ENCODE results near the gene TNFRSF19. TPM values are rescaled to one million over a fixed set of nuclear protein-coding genes. Genes with fewer than 3 reads are reported as not detected.

Gene TNFRSF19
- total and polyA plus RNA-seq, 2 of the 13 experiments (the other 11 are each of a cell fraction or from before 2014, with no cell fraction given) = 75.3 to 77.7 TPM

DNA sequence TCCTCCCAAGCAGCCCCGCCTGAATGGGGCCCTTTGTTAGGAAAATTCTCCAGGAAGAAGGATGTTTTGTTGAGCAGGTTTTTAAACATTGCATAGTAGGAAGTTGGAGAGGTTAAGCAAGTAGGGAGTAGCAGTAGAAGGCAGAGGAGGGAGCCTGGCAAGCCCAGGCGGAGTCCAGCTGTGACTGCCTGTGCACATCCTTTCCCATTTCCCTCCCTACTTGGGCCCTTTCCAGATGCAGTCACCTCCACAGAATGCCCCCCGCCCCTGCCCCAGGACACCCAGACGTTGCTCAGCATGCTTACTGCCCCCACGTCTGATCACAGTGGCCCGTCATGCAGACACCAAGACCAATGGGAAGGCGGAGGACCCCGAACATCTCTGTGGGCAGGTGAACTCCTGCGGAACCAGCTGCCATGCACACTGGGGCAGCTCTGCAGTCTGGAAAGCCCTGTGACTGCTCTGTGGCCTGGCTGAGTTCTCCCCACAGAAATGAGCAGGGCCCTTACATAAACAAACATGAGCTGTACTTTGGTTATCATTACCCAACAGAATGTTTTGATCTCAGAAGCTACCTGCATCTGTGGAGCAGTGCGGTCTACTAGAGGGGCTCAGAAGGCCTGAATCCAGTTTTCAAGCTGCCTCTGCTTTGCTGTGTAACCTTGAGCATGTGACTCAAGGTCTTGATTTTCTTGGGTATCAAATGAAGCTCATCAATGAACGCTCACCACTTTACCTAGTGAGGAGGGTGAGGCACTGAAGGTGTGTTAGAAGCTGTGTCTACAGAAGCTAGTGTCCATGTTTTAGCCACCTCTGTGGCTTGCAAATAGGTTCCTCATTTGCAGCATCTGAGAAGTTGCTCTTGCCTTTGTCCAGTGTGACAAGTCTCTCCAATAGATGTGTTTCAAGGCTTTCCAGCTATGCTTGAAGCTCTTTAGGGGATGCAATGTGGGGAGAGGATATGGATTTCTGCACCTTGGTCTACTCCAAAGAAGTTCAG, 84.2 kb downstream of the TNFRSF19 start (continued):
- TF ChIP-seq PTBP1 (IDR thresholded peaks at IDR 0.05; ENCODE audit: low read depth, low read length, poor library complexity, severe bottlenecking) (no peak), GZF1 (CRISPR knock-in tag; IDR thresholded peaks at IDR 0.05) (no peak), MTA1 (CRISPR knock-in tag; IDR thresholded peaks at IDR 0.05; ENCODE audit: borderline replicate concordance) (peak; percentile 70; the same call in 1 of the 2 replicates), ZNF292 (CRISPR knock-in tag; IDR thresholded peaks at IDR 0.05; ENCODE audit: borderline replicate concordance, low read depth) (peak; percentile 87), DR1 (CRISPR knock-in tag; IDR thresholded peaks at IDR 0.05) (no peak), NCOA1 (CRISPR knock-in tag; IDR thresholded peaks at IDR 0.05) (no peak), KDM5A (IDR thresholded peaks at IDR 0.05; ENCODE audit: borderline replicate concordance, low read length) (no peak), ZNF235 (CRISPR knock-in tag; IDR thresholded peaks at IDR 0.05; ENCODE audit: borderline replicate concordance) (no peak), NR2F6 (IDR thresholded peaks at IDR 0.05) (no peak), NR2F6 (CRISPR knock-in tag; IDR thresholded peaks at IDR 0.05) (no peak), PPARG (CRISPR knock-in tag; conservative IDR thresholded peaks at IDR 0.05) (no peak), CCAR2 (optimal IDR thresholded peaks at IDR 0.05; ENCODE audit: low read depth, low read length) (no peak), ZSCAN20 (CRISPR knock-in tag; IDR thresholded peaks at IDR 0.05; ENCODE audit: borderline replicate concordance) (no peak), ZFP37 (CRISPR knock-in tag; IDR thresholded peaks at IDR 0.05; ENCODE audit: borderline replicate concordance) (no peak; the same call in 1 of the 2 replicates), SPEN (CRISPR knock-in tag; IDR thresholded peaks at IDR 0.05; ENCODE audit: low read depth) (no peak), PCBP2 (optimal IDR thresholded peaks at IDR 0.05; ENCODE audit: low read depth, low read length, poor library complexity, severe bottlenecking) (no peak), SAFB2 (CRISPR knock-in tag; IDR thresholded peaks at IDR 0.05; ENCODE audit: borderline replicate concordance, low read depth) (no peak), TBX2 (CRISPR knock-in tag; IDR thresholded peaks at IDR 0.05; ENCODE audit: borderline replicate concordance) (peak; percentile 21; the same call in 1 of the 2 replicates), ISX (CRISPR knock-in tag; conservative IDR thresholded peaks at IDR 0.05) (no peak)
- TF ChIP-seq, protein P1, sequence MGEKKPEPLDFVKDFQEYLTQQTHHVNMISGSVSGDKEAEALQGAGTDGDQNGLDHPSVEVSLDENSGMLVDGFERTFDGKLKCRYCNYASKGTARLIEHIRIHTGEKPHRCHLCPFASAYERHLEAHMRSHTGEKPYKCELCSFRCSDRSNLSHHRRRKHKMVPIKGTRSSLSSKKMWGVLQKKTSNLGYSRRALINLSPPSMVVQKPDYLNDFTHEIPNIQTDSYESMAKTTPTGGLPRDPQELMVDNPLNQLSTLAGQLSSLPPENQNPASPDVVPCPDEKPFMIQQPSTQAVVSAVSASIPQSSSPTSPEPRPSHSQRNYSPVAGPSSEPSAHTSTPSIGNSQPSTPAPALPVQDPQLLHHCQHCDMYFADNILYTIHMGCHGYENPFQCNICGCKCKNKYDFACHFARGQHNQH (CRISPR knock-in tag; IDR thresholded peaks at IDR 0.05) = peak; percentile 32; the same call in 1 of the 2 replicates
- TF ChIP-seq, protein P2, sequence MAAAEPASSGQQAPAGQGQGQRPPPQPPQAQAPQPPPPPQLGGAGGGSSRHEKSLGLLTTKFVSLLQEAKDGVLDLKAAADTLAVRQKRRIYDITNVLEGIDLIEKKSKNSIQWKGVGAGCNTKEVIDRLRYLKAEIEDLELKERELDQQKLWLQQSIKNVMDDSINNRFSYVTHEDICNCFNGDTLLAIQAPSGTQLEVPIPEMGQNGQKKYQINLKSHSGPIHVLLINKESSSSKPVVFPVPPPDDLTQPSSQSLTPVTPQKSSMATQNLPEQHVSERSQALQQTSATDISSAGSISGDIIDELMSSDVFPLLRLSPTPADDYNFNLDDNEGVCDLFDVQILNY (CRISPR knock-in tag; conservative IDR thresholded peaks at IDR 0.05) = no peak
- TF ChIP-seq, protein P3, sequence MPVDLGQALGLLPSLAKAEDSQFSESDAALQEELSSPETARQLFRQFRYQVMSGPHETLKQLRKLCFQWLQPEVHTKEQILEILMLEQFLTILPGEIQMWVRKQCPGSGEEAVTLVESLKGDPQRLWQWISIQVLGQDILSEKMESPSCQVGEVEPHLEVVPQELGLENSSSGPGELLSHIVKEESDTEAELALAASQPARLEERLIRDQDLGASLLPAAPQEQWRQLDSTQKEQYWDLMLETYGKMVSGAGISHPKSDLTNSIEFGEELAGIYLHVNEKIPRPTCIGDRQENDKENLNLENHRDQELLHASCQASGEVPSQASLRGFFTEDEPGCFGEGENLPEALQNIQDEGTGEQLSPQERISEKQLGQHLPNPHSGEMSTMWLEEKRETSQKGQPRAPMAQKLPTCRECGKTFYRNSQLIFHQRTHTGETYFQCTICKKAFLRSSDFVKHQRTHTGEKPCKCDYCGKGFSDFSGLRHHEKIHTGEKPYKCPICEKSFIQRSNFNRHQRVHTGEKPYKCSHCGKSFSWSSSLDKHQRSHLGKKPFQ (CRISPR knock-in tag; IDR thresholded peaks at IDR 0.05; ENCODE audit: insufficient replicate concordance) = no peak
- TF ChIP-seq, protein P4, sequence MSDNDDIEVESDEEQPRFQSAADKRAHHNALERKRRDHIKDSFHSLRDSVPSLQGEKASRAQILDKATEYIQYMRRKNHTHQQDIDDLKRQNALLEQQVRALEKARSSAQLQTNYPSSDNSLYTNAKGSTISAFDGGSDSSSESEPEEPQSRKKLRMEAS (IDR thresholded peaks at IDR 0.05) = peak; percentile 34; the same call in 1 of the 2 replicates
- TF ChIP-seq, protein P5, sequence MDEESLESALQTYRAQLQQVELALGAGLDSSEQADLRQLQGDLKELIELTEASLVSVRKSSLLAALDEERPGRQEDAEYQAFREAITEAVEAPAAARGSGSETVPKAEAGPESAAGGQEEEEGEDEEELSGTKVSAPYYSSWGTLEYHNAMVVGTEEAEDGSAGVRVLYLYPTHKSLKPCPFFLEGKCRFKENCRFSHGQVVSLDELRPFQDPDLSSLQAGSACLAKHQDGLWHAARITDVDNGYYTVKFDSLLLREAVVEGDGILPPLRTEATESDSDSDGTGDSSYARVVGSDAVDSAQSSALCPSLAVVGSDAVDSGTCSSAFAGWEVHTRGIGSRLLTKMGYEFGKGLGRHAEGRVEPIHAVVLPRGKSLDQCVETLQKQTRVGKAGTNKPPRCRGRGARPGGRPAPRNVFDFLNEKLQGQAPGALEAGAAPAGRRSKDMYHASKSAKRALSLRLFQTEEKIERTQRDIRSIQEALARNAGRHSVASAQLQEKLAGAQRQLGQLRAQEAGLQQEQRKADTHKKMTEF (CRISPR knock-in tag; IDR thresholded peaks at IDR 0.05) = 0 out of 2 replicates have a peak, but pooled peaks have one; percentile 26
